ENCODE measurements around the gene FGF22.

DNA sequence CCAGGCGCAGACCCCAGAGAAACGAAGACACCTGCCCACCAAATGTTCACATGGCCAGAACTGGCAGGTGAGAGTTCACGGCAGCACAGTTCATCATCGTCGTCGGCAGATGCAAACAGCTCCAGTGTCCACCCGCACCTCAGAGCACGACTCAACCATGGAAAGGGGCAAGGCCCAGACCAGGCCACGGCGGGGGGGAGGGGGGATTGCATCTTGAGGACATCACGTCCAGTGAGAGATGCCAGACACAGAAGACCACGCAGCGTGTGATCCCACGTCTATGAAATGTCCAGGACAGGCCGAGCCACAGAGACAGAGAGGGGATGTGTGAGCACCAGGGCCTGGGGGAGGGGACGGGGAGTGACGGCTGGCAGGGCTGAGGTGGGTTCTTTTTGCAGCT is 16.0 kb downstream of the FGF22 start:
- no peak for TF ChIP-seq CTCF (IDR thresholded peaks at IDR 0.05)
- TF ChIP-seq POLR2A (IDR thresholded peaks at IDR 0.05): no peak
- TF ChIP-seq POLR2AphosphoS5 (IDR thresholded peaks at IDR 0.05): no peak
- TF ChIP-seq EP300 (IDR thresholded peaks at IDR 0.05): no peak

All from upper lobe of left lung (tissue), 4 donors.